Heart left ventricle (tissue), 16 donors: Measurements from ENCODE around the gene TMPRSS4. TPM values are rescaled to one million over a fixed set of nuclear protein-coding genes. Genes with fewer than 3 reads are reported as not detected.

Experiments
- ATAC-seq, 4 donors: fragments of 200-7000 bp; cut with Tn5 transposase; one replicate each; pipeline ENCODE4 v1.9.1; 2020 to 2022; ENCODE audit warnings: moderate library complexity in 4 of 4, mild to moderate bottlenecking in 3 of 4, moderate number of reproducible peaks in 1 of 4
- DNase-seq, 5 donors: peaks; one replicate each; pipeline ENCODE4 v3.0.0-alpha.2; 2020
- H3K27ac ChIP-seq, 12 donors: fragments of 200-600 bp; sonication (generic) in 4 of 12; one replicate each; pipeline versions ENCODE4 v1.5.0 to v1.8.0; 2016 to 2022; ENCODE audit warnings: mild to moderate bottlenecking in 2 of 12
- H3K27me3 ChIP-seq, 9 donors: fragments of 200-600 bp; sonication (generic) in 2 of 9; one replicate each; pipeline versions ENCODE4 v1.5.1 to v1.8.0; 2016 to 2022; ENCODE audit warnings: mild to moderate bottlenecking in 3 of 9
- H3K36me3 ChIP-seq, 9 donors: fragments of 200-600 bp; sonication (generic) in 2 of 9; one replicate each; pipeline versions ENCODE4 v1.5.0 to v1.8.0; 2018 to 2022; ENCODE audit warnings: mild to moderate bottlenecking in 2 of 9
- H3K4me1 ChIP-seq, 12 donors: fragments of 200-600 bp; sonication (generic) in 4 of 12; one replicate each; pipeline versions ENCODE4 v1.5.0 to v1.8.0; 2016 to 2022; ENCODE audit warnings: mild to moderate bottlenecking in 3 of 12
- H3K4me3 ChIP-seq, 12 donors: fragments of 200-600 bp; sonication (generic) in 4 of 12; one replicate each; pipeline versions ENCODE4 v1.5.0 to v1.8.0; 2017 to 2022; ENCODE audit warnings: mild to moderate bottlenecking in 9 of 12, moderate library complexity in 4 of 12
- H3K9me3 ChIP-seq, 12 donors: fragments of 200-600 bp; sonication (generic) in 4 of 12; one replicate each; pipeline versions ENCODE4 v1.5.0 to v1.8.0; 2016 to 2022; ENCODE audit warnings: mild to moderate bottlenecking in 1 of 12
- CTCF ChIP-seq, 12 donors: fragments of 200-600 bp; sonication (generic) in 4 of 12; IDR thresholded peaks; one replicate each; pipeline versions ENCODE4 v1.5.0 to v1.8.0; 2018 to 2022; ENCODE audit warnings: antibody characterized with exemption in 12 of 12, mild to moderate bottlenecking in 5 of 12
- POLR2A ChIP-seq, 2 donors: fragments of 450-650 bp; IDR thresholded peaks; one replicate each; pipeline ENCODE4 v1.6.1; 2017; ENCODE audit warnings: antibody characterized with exemption in 2 of 2, mild to moderate bottlenecking in 2 of 2, moderate library complexity in 2 of 2
- WGBS, 4 donors: extraction: QIAGEN DNeasy Blood & Tissue Kit in 2 of 4; methylation state at CpG; one replicate each; pipeline versions ENCODE4 v1.1.5 to v1.1.7; 2013 to 2018; 5-methylcytosine and 5-hydroxymethylcytosine counted together
- intact Hi-C, 10 donors: fragments of 100-400 bp; cut with DNase I; formaldehyde crosslinking; loops; one replicate each; pipeline versions ENCODE4 v1.11.1 to v1.14.2; 2022
- polyA plus RNA-seq, 2 donors: library from polyadenylated mRNA; stranded (reverse); fragments of 200-250 nt; gene quantifications; one replicate each; pipeline ENCODE4 v1.2.3, GENCODE V29; 2013
- total RNA-seq, 9 donors: library from RNA; depleted of rRNA in 2 of 9; stranded (reverse); fragments of >200 nt in 2 of 9; fragmentation: NEBNext Ultra II Directional in 3 of 9; extraction: Animal tissue kit (Norgen Biotek cat#: 25700) in 3 of 9; gene quantifications; one replicate each; pipeline versions ENCODE4 v1.1.0 to v1.2.4, GENCODE V29; 2016 to 2023
- donor health status: ischemic (EF 13 %, LVEDD 7.1; RV severe dilation, severe dysfunction).
- donor health status: healthy with polysubstance abuse.
- donor health status: DM: no; HTN: yes; CAD: no.
- donor health status: DM: no; HTN: no; CAD: no.
- donor health status: ischemic (EF 25% LVEDD 6.9; RV normal size, moderate dysfunction).
- donor health status: ischemic (EF 25% LVEDD 5.7; RV mildly dilated, moderate dysfunction).
- donor health status: healthy.
- donor health status: DM: yes; HTN: yes; CAD: no.
- donor health status: ischemic (EF 35%, LVEDD 5.7; RV mildly dilated, moderate dysfunction).
- donor health status: nonischemic (EF 11% LVEDD 7.7; RV severe dilation, severe dysfunction).
- donor health status: DM: yes; HTN: yes; CAD: no.
- donor health status: PGD.
- donor health status: ischemic (EF 29% LVEDD 5.4; RV normal size, mild dysfunction).
- donor health status: nonischemic (EF 23%, LVEDD 6.1; RV moderate dilation, normal function).

TMPRSS4 gene
- total and polyA plus RNA-seq, 11 donors, result 0.13 to 0.39 (median 0.29) TPM; not detected in 7

- Histone ChIP-seq H3K27me3 (no peaks in the 10 kb centered on the region), H3K9me3 (no peaks in the 10 kb centered on the region), H3K27ac (no peak overlapping the region), H3K36me3 (no peaks in the 10 kb centered on the region), H3K4me1 (peaks cover 0 to 27% (median 18%) of the 10 kb centered on the region in 12 donors), H3K4me3 (no peak overlapping the region)
- 86 to 90% (median 87%) methylated on average over 18 of the region's 18 CpGs for WGBS, 4 donors
- intact Hi-C loops, result no loop called here
- TF ChIP-seq CTCF (IDR thresholded peaks at IDR 0.05) (no peak), POLR2A (IDR thresholded peaks at IDR 0.05) (no peak)
- ATAC-seq, result no peak
- DNase-seq, result no peak
These were observed 4.5 kb downstream of the TMPRSS4 start for GRCh38 chr11:118081241-118081958.

GRCh38 chr11:118082880-118083552 is 6.1 kb downstream of the TMPRSS4 start:
- peaks cover 0 to 11% (median 0%) of the 10 kb centered on the region in 12 donors for H3K9me3 ChIP-seq
- TF ChIP-seq POLR2A (IDR thresholded peaks at IDR 0.05) (no peak), CTCF (IDR thresholded peaks at IDR 0.05) (no peak)
- DNase-seq (no peak), ATAC-seq (peak in 2 of 4 donors; percentile 24 to 28)
- H3K27me3 ChIP-seq, result no peaks in the 10 kb centered on the region
- 58 to 77% (median 63%) methylated on average over 21 of the region's 21 CpGs for WGBS, 4 donors
- no peaks in the 10 kb centered on the region for H3K36me3 ChIP-seq
- H3K27ac ChIP-seq, result peak overlapping the region in 8 of 12 donors; percentile 20 to 76 (median 62)
- no peak overlapping the region for H3K4me3 ChIP-seq
- intact Hi-C loops, result no loop called here
- H3K4me1 ChIP-seq, result peaks cover 0 to 40% (median 18%) of the 10 kb centered on the region in 12 donors

GRCh38 chr11:118084247-118084646 is 7.4 kb downstream of the TMPRSS4 start:
- no peak overlapping the region for H3K4me3 ChIP-seq
- ATAC-seq (peak; percentile 79 to 90 (median 85)), DNase-seq (peak in 4 of 5 donors; percentile 32 to 58 (median 44))
- H3K36me3 ChIP-seq, result no peaks in the 10 kb centered on the region
- 4 to 15% (median 11%) methylated on average over 4 of the region's 4 CpGs for WGBS, 4 donors
- H3K9me3 ChIP-seq, result peaks cover 0 to 12% (median 0%) of the 10 kb centered on the region in 12 donors
- no peaks in the 10 kb centered on the region for H3K27me3 ChIP-seq
- intact Hi-C loops, result no loop called here
- peak overlapping the region in 11 of 12 donors; percentile 19 to 85 (median 70) for H3K27ac ChIP-seq
- H3K4me1 ChIP-seq, result peaks cover 0 to 43% (median 18%) of the 10 kb centered on the region in 12 donors
- TF ChIP-seq POLR2A (IDR thresholded peaks at IDR 0.05) (no peak), CTCF (IDR thresholded peaks at IDR 0.05) (no peak)

GRCh38 chr11:118084656-118085055 is 7.8 kb downstream of the TMPRSS4 start:
- Histone ChIP-seq H3K4me1 (peaks cover 0 to 43% (median 18%) of the 10 kb centered on the region in 12 donors), H3K36me3 (no peaks in the 10 kb centered on the region), H3K27ac (peak overlapping the region in 10 of 12 donors; percentile 61 to 85 (median 70)), H3K9me3 (peaks cover 0 to 12% (median 0%) of the 10 kb centered on the region in 12 donors), H3K27me3 (no peaks in the 10 kb centered on the region), H3K4me3 (no peak overlapping the region)
- DNase-seq (no peak), ATAC-seq (no peak)
- intact Hi-C loops, result no loop called here
- TF ChIP-seq CTCF (IDR thresholded peaks at IDR 0.05) (no peak), POLR2A (IDR thresholded peaks at IDR 0.05) (no peak)
